Gastrocnemius medialis (tissue), 4 donors: Measurements from ENCODE around the gene MEDAG.

Experiments used
- POLR2A ChIP-seq, 2 donors: fragments of 450-650 bp; IDR thresholded peaks; one replicate each; pipeline ENCODE4 v1.6.1; 2017; ENCODE audit warnings: antibody characterized with exemption in 2 of 2, mild to moderate bottlenecking in 2 of 2, moderate library complexity in 2 of 2
- TF ChIP-seq, protein P1 (sequence below), 5 experiments: fragments of 450-650 bp in 3 of 5; fragments of 200-600 bp in 2 of 5; sonication (generic) in 2 of 5; IDR thresholded peaks in 4 of 5; conservative IDR thresholded peaks in 1 of 5; 1 replicate in 4 of 5; 2 replicates in 1 of 5; pipeline ENCODE4 v1.5.1; 2016 to 2019; ENCODE audit warnings: antibody characterized with exemption in 5 of 5, mild to moderate bottlenecking in 3 of 5, moderate library complexity in 3 of 5

DNA sequence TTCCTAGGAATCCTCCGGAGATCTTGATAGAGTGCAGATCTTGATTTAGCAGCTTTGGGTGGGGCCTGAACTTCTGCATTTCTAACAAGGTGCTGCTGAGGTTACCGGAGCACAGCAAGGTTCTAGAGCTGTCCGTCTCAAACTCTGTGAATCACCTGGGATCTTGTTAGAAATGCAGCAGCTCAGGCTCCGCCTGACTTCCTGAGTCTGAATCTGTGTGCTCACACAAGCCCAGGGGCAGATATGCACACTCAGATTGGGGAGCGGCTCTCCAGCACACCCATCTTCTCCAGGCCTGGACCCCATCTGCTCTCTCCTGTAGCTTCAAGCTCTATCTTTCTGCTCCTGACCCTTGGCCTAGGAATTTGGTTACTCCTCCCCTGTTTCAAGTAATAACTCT lies 22.9 kb downstream of the MEDAG start:
- TF ChIP-seq, protein P1, sequence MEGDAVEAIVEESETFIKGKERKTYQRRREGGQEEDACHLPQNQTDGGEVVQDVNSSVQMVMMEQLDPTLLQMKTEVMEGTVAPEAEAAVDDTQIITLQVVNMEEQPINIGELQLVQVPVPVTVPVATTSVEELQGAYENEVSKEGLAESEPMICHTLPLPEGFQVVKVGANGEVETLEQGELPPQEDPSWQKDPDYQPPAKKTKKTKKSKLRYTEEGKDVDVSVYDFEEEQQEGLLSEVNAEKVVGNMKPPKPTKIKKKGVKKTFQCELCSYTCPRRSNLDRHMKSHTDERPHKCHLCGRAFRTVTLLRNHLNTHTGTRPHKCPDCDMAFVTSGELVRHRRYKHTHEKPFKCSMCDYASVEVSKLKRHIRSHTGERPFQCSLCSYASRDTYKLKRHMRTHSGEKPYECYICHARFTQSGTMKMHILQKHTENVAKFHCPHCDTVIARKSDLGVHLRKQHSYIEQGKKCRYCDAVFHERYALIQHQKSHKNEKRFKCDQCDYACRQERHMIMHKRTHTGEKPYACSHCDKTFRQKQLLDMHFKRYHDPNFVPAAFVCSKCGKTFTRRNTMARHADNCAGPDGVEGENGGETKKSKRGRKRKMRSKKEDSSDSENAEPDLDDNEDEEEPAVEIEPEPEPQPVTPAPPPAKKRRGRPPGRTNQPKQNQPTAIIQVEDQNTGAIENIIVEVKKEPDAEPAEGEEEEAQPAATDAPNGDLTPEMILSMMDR (IDR thresholded peaks at IDR 0.05 in 4 of 5, conservative IDR thresholded peaks at IDR 0.05 in 1 of 5), result no peak
- TF ChIP-seq POLR2A (IDR thresholded peaks at IDR 0.05), result no peak
